Liver (tissue), 9 donors: ENCODE results near the gene EIF3D. TPM values are rescaled to one million over a fixed set of nuclear protein-coding genes. Genes with fewer than 3 reads are reported as not detected.

ENCODE experiments used
- DNase-seq: peaks from one replicate; pipeline ENCODE4 v3.0.0-alpha.2; 2017; ENCODE audit warnings: low spot score
- H3K27ac ChIP-seq, 2 donors: one replicate each; pipeline ENCODE4 v1.7.0; 2013; ENCODE audit warnings: inconsistent platforms in 2 of 2, low read length in 2 of 2, control low read depth in 1 of 2, low read depth in 1 of 2, mild to moderate bottlenecking in 1 of 2
- H3K27me3 ChIP-seq, 4 donors: one replicate each; pipeline versions ENCODE4 v1.6.1 to v1.7.0; 2013; ENCODE audit warnings: low read length in 3 of 4, inconsistent platforms in 1 of 4, mild to moderate bottlenecking in 1 of 4, moderate library complexity in 1 of 4; ENCODE audit not compliant: control insufficient read depth in 4 of 4, insufficient read depth in 4 of 4
- H3K36me3 ChIP-seq, 4 donors: one replicate each; pipeline versions ENCODE4 v1.6.1 to v1.7.0; 2013; ENCODE audit warnings: low read length in 3 of 4, mild to moderate bottlenecking in 3 of 4, low read depth in 1 of 4, moderate library complexity in 1 of 4; ENCODE audit not compliant: control insufficient read depth in 4 of 4, insufficient read depth in 3 of 4
- H3K4me1 ChIP-seq, 4 donors: one replicate each; pipeline versions ENCODE4 v1.6.1 to v1.7.0; 2013; ENCODE audit warnings: low read length in 3 of 4, mild to moderate bottlenecking in 3 of 4, moderate library complexity in 1 of 4; ENCODE audit not compliant: control insufficient read depth in 4 of 4, insufficient read depth in 4 of 4
- H3K4me3 ChIP-seq, 3 donors: one replicate each; pipeline versions ENCODE4 v1.6.1 to v1.7.0; 2013; ENCODE audit warnings: low read length in 3 of 3, control low read depth in 1 of 3, low read depth in 1 of 3, mild to moderate bottlenecking in 1 of 3
- H3K9ac ChIP-seq, 2 donors: one replicate each; pipeline ENCODE4 v1.7.0; 2013; ENCODE audit warnings: low read length in 2 of 2, mild to moderate bottlenecking in 2 of 2, moderate library complexity in 2 of 2, control low read depth in 1 of 2, low read depth in 1 of 2
- H3K9me3 ChIP-seq, 4 donors: one replicate each; pipeline versions ENCODE4 v1.6.1 to v1.7.0; 2013; ENCODE audit warnings: low read length in 3 of 4; ENCODE audit not compliant: control insufficient read depth in 4 of 4
- FOXA1 ChIP-seq: IDR thresholded peaks from 2 replicates; pipeline ENCODE4 v1.6.1; 2016; ENCODE audit warnings: antibody characterized with exemption
- FOXA2 ChIP-seq: IDR thresholded peaks from 2 replicates; pipeline ENCODE4 v1.6.1; 2016; ENCODE audit warnings: antibody characterized with exemption
- GABPA ChIP-seq, 2 donors: IDR thresholded peaks in 1 of 2; conservative IDR thresholded peaks in 1 of 2; 2 replicates each; pipeline ENCODE4 v1.6.1; 2016; ENCODE audit warnings: antibody characterized with exemption in 2 of 2, mild to moderate bottlenecking in 1 of 2, moderate library complexity in 1 of 2
- HNF4A ChIP-seq, 2 donors: conservative IDR thresholded peaks; 2 replicates each; pipeline ENCODE4 v1.6.1; 2016; ENCODE audit warnings: antibody characterized with exemption in 2 of 2, mild to moderate bottlenecking in 2 of 2
- HNF4G ChIP-seq: IDR thresholded peaks from 2 replicates; pipeline ENCODE4 v1.6.1; 2016; ENCODE audit warnings: antibody characterized with exemption
- JUND ChIP-seq, 2 donors: IDR thresholded peaks; 2 replicates each; pipeline ENCODE4 v1.6.1; 2016; ENCODE audit warnings: antibody characterized with exemption in 2 of 2
- NR2F2 ChIP-seq: IDR thresholded peaks from 2 replicates; pipeline ENCODE4 v1.6.1; 2016; ENCODE audit warnings: antibody characterized with exemption
- RAD21 ChIP-seq, 2 donors: IDR thresholded peaks; 2 replicates each; pipeline ENCODE4 v1.6.1; 2016; ENCODE audit warnings: antibody characterized with exemption in 2 of 2, mild to moderate bottlenecking in 2 of 2
- RXRA ChIP-seq, 2 donors: IDR thresholded peaks; 2 replicates each; pipeline ENCODE4 v1.6.1; 2017 to 2018; ENCODE audit warnings: antibody characterized with exemption in 2 of 2, mild to moderate bottlenecking in 1 of 2
- SP1 ChIP-seq: IDR thresholded peaks from 2 replicates; pipeline ENCODE4 v1.6.1; 2018; ENCODE audit warnings: antibody characterized with exemption, mild to moderate bottlenecking
- TAF1 ChIP-seq: conservative IDR thresholded peaks from 2 replicates; pipeline ENCODE4 v1.6.1; 2016; ENCODE audit warnings: antibody characterized with exemption, mild to moderate bottlenecking
- YY1 ChIP-seq: IDR thresholded peaks from 2 replicates; pipeline ENCODE4 v1.6.1; 2016; ENCODE audit warnings: antibody characterized with exemption, mild to moderate bottlenecking
- ZBTB33 ChIP-seq: IDR thresholded peaks from 2 replicates; pipeline ENCODE4 v1.6.1; 2016; ENCODE audit warnings: antibody characterized with exemption
- WGBS: extraction: QIAGEN DNeasy Blood & Tissue Kit; methylation state at CpG from one replicate; pipeline ENCODE4 v1.1.7; 2013; 5-methylcytosine and 5-hydroxymethylcytosine counted together
- polyA plus RNA-seq, 2 donors: library from polyadenylated mRNA; stranded (reverse) in 1 of 2; unstranded in 1 of 2; fragments of 200-250 nt in 1 of 2; fragments of >200 nt in 1 of 2; fragmentation: Nextera tagmentation in 1 of 2; extraction: Ambion mirVana in 1 of 2; gene quantifications; one replicate each; pipeline versions ENCODE4 v1.2.1 to v1.2.3, GENCODE V29; 2013 to 2015
- total RNA-seq, 2 donors: library from RNA; depleted of rRNA; stranded (reverse); fragments of >200 nt; gene quantifications; one replicate each; pipeline ENCODE4 v1.2.3, GENCODE V29; 2014
- TF ChIP-seq, protein P1 (sequence below): IDR thresholded peaks from 2 replicates; pipeline ENCODE4 v1.6.1; 2016; ENCODE audit warnings: antibody characterized with exemption
- TF ChIP-seq, protein P2 (sequence below): fragments of 150-350 bp; IDR thresholded peaks from 2 replicates; pipeline ENCODE4 v1.5.1; 2017; ENCODE audit warnings: improper control_type of control experiment, low read depth, low read length; ENCODE audit not compliant: missing input control
- TF ChIP-seq, protein P3 (sequence below): IDR thresholded peaks from 2 replicates; pipeline ENCODE4 v1.6.1; 2016; ENCODE audit warnings: antibody characterized with exemption
- donor health status: healthy.
- donor health status: healthy.
- donor health status: healthy.
- donor health status: healthy.
- donor health status: healthy.

EIF3D gene
- total and polyA plus RNA-seq, 4 donors: 32.8 to 169 (median 80.3) TPM

- WGBS: 65% methylated on average over 9 of the region's 9 CpGs
- Histone ChIP-seq H3K36me3 (no peaks in the 10 kb centered on the region), H3K27ac (no peak overlapping the region), H3K4me1 (no peaks in the 10 kb centered on the region), H3K9ac (no peak overlapping the region), H3K9me3 (no peaks in the 10 kb centered on the region), H3K4me3 (no peak overlapping the region), H3K27me3 (peaks cover 0 to 2% (median under 1%) of the 10 kb centered on the region in 4 donors)
- DNase-seq: no peak
- no peak for TF ChIP-seq HNF4G
- no peak for TF ChIP-seq TAF1
- no peak for TF ChIP-seq SP1
- TF ChIP-seq RXRA (IDR thresholded peaks at IDR 0.05): no peak
- TF ChIP-seq, protein P1, sequence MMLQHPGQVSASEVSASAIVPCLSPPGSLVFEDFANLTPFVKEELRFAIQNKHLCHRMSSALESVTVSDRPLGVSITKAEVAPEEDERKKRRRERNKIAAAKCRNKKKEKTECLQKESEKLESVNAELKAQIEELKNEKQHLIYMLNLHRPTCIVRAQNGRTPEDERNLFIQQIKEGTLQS: no peak
- TF ChIP-seq RAD21 (IDR thresholded peaks at IDR 0.05): no peak
- no peak for TF ChIP-seq HNF4A (conservative IDR thresholded peaks at IDR 0.05)
- TF ChIP-seq, protein P2, sequence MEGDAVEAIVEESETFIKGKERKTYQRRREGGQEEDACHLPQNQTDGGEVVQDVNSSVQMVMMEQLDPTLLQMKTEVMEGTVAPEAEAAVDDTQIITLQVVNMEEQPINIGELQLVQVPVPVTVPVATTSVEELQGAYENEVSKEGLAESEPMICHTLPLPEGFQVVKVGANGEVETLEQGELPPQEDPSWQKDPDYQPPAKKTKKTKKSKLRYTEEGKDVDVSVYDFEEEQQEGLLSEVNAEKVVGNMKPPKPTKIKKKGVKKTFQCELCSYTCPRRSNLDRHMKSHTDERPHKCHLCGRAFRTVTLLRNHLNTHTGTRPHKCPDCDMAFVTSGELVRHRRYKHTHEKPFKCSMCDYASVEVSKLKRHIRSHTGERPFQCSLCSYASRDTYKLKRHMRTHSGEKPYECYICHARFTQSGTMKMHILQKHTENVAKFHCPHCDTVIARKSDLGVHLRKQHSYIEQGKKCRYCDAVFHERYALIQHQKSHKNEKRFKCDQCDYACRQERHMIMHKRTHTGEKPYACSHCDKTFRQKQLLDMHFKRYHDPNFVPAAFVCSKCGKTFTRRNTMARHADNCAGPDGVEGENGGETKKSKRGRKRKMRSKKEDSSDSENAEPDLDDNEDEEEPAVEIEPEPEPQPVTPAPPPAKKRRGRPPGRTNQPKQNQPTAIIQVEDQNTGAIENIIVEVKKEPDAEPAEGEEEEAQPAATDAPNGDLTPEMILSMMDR: no peak
- TF ChIP-seq ZBTB33: no peak
- TF ChIP-seq FOXA2: no peak
- TF ChIP-seq YY1: no peak
- no peak for TF ChIP-seq FOXA1
- TF ChIP-seq, protein P3, sequence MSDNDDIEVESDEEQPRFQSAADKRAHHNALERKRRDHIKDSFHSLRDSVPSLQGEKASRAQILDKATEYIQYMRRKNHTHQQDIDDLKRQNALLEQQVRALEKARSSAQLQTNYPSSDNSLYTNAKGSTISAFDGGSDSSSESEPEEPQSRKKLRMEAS: no peak
- no peak for TF ChIP-seq NR2F2
- TF ChIP-seq JUND (IDR thresholded peaks at IDR 0.05): no peak
Measured at GRCh38 chr22:36541831-36542411, 13.0 kb upstream of the EIF3D start.

- Histone ChIP-seq H3K27me3 (peaks cover 0 to under 1% (median 0%) of the 10 kb centered on the region in 4 donors), H3K27ac (no peak overlapping the region), H3K4me3 (no peak overlapping the region), H3K9ac (no peak overlapping the region), H3K9me3 (no peaks in the 10 kb centered on the region), H3K36me3 (no peaks in the 10 kb centered on the region), H3K4me1 (no peaks in the 10 kb centered on the region)
- DNase-seq: no peak
- TF ChIP-seq NR2F2: no peak
- no peak for TF ChIP-seq RXRA (IDR thresholded peaks at IDR 0.05)
- no peak for TF ChIP-seq ZBTB33
- TF ChIP-seq GABPA (IDR thresholded peaks at IDR 0.05 in 1 of 2, conservative IDR thresholded peaks at IDR 0.05 in 1 of 2): no peak
- no peak for TF ChIP-seq TAF1
- TF ChIP-seq YY1: no peak
- no peak for TF ChIP-seq RAD21 (IDR thresholded peaks at IDR 0.05)
- TF ChIP-seq, protein P3: no peak
- no peak for TF ChIP-seq SP1
- 68% methylated on average over 12 of the region's 12 CpGs for WGBS
Measured at GRCh38 chr22:36540867-36541642, 12.1 kb upstream of the EIF3D start.
